K562 (cell line): ENCODE data around the gene LRRC8C. TPM values are rescaled to one million over a fixed set of nuclear protein-coding genes. Genes with fewer than 3 reads are reported as not detected.
A peak's percentile ranks its signal among the peaks of the same experiment; 100 is the strongest.

Experiments used
- ARID1B ChIP-seq: fragments of 450-650 bp; IDR thresholded peaks from 2 replicates; pipeline ENCODE4 v1.6.1; 2016; ENCODE audit warnings: antibody characterized with exemption, mild to moderate bottlenecking, inconsistent platforms
- CBX2 ChIP-seq: fragments of 200-600 bp; sonication (generic); IDR thresholded peaks from one replicate; pipeline ENCODE4 v1.6.1; 2012; ENCODE audit warnings: mild to moderate bottlenecking, low read length, inconsistent platforms; ENCODE audit not compliant: insufficient read depth, poor library complexity, severe bottlenecking
- CBX5 ChIP-seq: IDR thresholded peaks from 2 replicates; pipeline ENCODE4 v1.6.1; 2014; ENCODE audit warnings: low read depth, borderline replicate concordance
- DPF2 ChIP-seq: fragments of 450-650 bp; IDR thresholded peaks from 2 replicates; pipeline ENCODE4 v1.6.1; 2016
- ETV5 ChIP-seq: sonication (generic); formaldehyde crosslinking; IDR thresholded peaks from 2 replicates; pipeline ENCODE4 v1.4.0; 2020; ENCODE audit warnings: low read depth, mild to moderate bottlenecking, missing genetic modification reagents
- FOSL1 ChIP-seq: fragments of 200-800 bp; sonication (Bioruptor generic); conservative IDR thresholded peaks from 2 replicates; pipeline ENCODE4 v1.6.1; 2016; ENCODE audit warnings: missing genetic modification characterization, missing compliant biosample characterization
- GATA2 ChIP-seq: sonication (generic); formaldehyde crosslinking; IDR thresholded peaks from 2 replicates; pipeline ENCODE4 v1.4.0; 2020; ENCODE audit warnings: mild to moderate bottlenecking, missing genetic modification reagents
- GATAD2A ChIP-seq: fragments of 450-650 bp; IDR thresholded peaks from 2 replicates; pipeline ENCODE4 v1.6.1; 2017
- HDAC2 ChIP-seq: fragments of 450-650 bp; IDR thresholded peaks from 2 replicates; pipeline ENCODE4 v1.6.1; 2016; ENCODE audit warnings: mild to moderate bottlenecking
- KDM1A ChIP-seq, 2 experiments: fragments of 450-650 bp; IDR thresholded peaks; 2 replicates each; pipeline ENCODE4 v1.6.1; 2016; ENCODE audit warnings: mild to moderate bottlenecking in 2 of 2
- KLF10 ChIP-seq: fragments of 250-450 bp; sonication (Bioruptor Pico); IDR thresholded peaks from 2 replicates; pipeline ENCODE4 v1.6.1; 2021; ENCODE audit warnings: matching md5 sums
- KLF6 ChIP-seq: fragments of 250-450 bp; sonication (Bioruptor Pico); IDR thresholded peaks from 2 replicates; pipeline ENCODE4 v1.4.0; 2020; ENCODE audit warnings: mild to moderate bottlenecking, moderate library complexity, borderline replicate concordance
- MCM5 ChIP-seq: fragments of 450-650 bp; IDR thresholded peaks from 2 replicates; pipeline ENCODE4 v1.6.1; 2016; ENCODE audit warnings: low read depth
- MEIS2 ChIP-seq: fragments of 450-650 bp; IDR thresholded peaks from 2 replicates; pipeline ENCODE4 v1.6.1; 2014; ENCODE audit warnings: mild to moderate bottlenecking; ENCODE audit not compliant: partially characterized antibody
- MXI1 ChIP-seq: IDR thresholded peaks from 2 replicates; pipeline ENCODE4 v1.6.1; 2011; ENCODE audit warnings: low read depth, mild to moderate bottlenecking, improper control_type of control experiment, low read length
- SLC30A9 ChIP-seq: fragments of 250-450 bp; sonication (Bioruptor Pico); IDR thresholded peaks from 2 replicates; pipeline ENCODE4 v1.8.0; 2022; ENCODE audit warnings: mild to moderate bottlenecking, moderate library complexity
- SMAD4 ChIP-seq: fragments of 250-450 bp; sonication (Bioruptor Pico); conservative IDR thresholded peaks from 2 replicates; pipeline ENCODE4 v1.8.0; 2021; ENCODE audit warnings: inconsistent platforms, mild to moderate bottlenecking, moderate library complexity
- SOX6 ChIP-seq: fragments of 450-650 bp; IDR thresholded peaks from 2 replicates; pipeline ENCODE4 v1.6.1; 2014; ENCODE audit warnings: mild to moderate bottlenecking
- SPI1 ChIP-seq: IDR thresholded peaks from 2 replicates; pipeline ENCODE4 v1.6.1; 2011; ENCODE audit warnings: low read depth, low read length, control low read depth, borderline replicate concordance
- STAG1 ChIP-seq: sonication (generic); formaldehyde crosslinking; IDR thresholded peaks from 2 replicates; pipeline ENCODE4 v1.5.0; 2020; ENCODE audit warnings: missing genetic modification reagents, borderline replicate concordance
- STAT5A ChIP-seq: IDR thresholded peaks from 2 replicates; pipeline ENCODE4 v1.6.1; 2012; ENCODE audit warnings: low read length, inconsistent platforms, borderline replicate concordance
- TCF3 ChIP-seq: sonication (generic); formaldehyde crosslinking; IDR thresholded peaks from 2 replicates; pipeline ENCODE4 v1.4.0; 2020; ENCODE audit warnings: mild to moderate bottlenecking, missing genetic modification reagents
- TEAD2 ChIP-seq: fragments of 450-650 bp; IDR thresholded peaks from 2 replicates; pipeline ENCODE4 v1.6.1; 2016; ENCODE audit warnings: missing genetic modification characterization, control low read depth, missing compliant biosample characterization
- TEAD4 ChIP-seq, 2 experiments: sonication (generic) in 1 of 2; formaldehyde crosslinking in 1 of 2; IDR thresholded peaks; 2 replicates each; pipeline versions ENCODE4 v1.6.1 to v1.8.0; 2012 to 2022; ENCODE audit warnings: borderline replicate concordance in 1 of 2, inconsistent platforms in 1 of 2, low read length in 1 of 2, mild to moderate bottlenecking in 1 of 2, missing genetic modification reagents in 1 of 2
- XRCC5 ChIP-seq: fragments of 200-400 bp; formaldehyde crosslinking; IDR thresholded peaks from 2 replicates; pipeline ENCODE4 v1.6.1; 2017; ENCODE audit warnings: low read depth, mild to moderate bottlenecking, low read length
- ZNF146 ChIP-seq: IDR thresholded peaks from one replicate; pipeline ENCODE4 v1.6.1; 2018; ENCODE audit warnings: missing compliant biosample characterization; ENCODE audit not compliant: unreplicated experiment
- ZNF224 ChIP-seq: sonication (generic); formaldehyde crosslinking; IDR thresholded peaks from 2 replicates; pipeline ENCODE4 v1.8.0; 2022; ENCODE audit warnings: mild to moderate bottlenecking, missing genetic modification reagents
- ZNF561 ChIP-seq: fragments of 450-650 bp; formaldehyde crosslinking; conservative IDR thresholded peaks from 2 replicates; pipeline ENCODE4 v1.4.0; 2020; ENCODE audit warnings: mild to moderate bottlenecking, moderate library complexity
- ZNF583 ChIP-seq: fragments of 250-450 bp; sonication (Bioruptor Pico); IDR thresholded peaks from 2 replicates; pipeline ENCODE4 v1.4.0; 2020
- polyA plus RNA-seq, 8 experiments: library from polyadenylated mRNA; depleted of rRNA in 4 of 8; stranded (reverse) in 5 of 8; unstranded in 3 of 8; fragments of >200 nt; fragmentation: Nextera tagmentation in 2 of 8; fragmentation: Illumina TruSeq in 1 of 8; extraction: Ambion mirVana in 2 of 8; extraction: Trizol in 1 of 8; gene quantifications; 2 replicates each; pipeline versions ENCODE4 v1.2.1 to v1.2.3, GENCODE V29; 2011 to 2014; ENCODE audit warnings: inconsistent platforms in 1 of 8, missing spikeins in 1 of 8
- total RNA-seq, 7 experiments: library from RNA; depleted of rRNA in 6 of 7; stranded (reverse); fragments of >200 nt in 6 of 7; fragmentation: Illumina TruSeq in 2 of 7; extraction: Trizol in 2 of 7; gene quantifications; 2 replicates each; pipeline versions ENCODE4 v1.2.1 to v1.2.3, GENCODE V29; 2011 to 2021; ENCODE audit warnings: low replicate concordance in 1 of 7
- TF ChIP-seq, protein P1 (sequence below): fragments of 450-650 bp; conservative IDR thresholded peaks from 2 replicates; pipeline ENCODE4 v1.6.1; 2016; ENCODE audit warnings: missing genetic modification characterization, low read depth, mild to moderate bottlenecking, missing compliant biosample characterization, moderate library complexity
- TF ChIP-seq, protein P2 (sequence below): fragments of 450-650 bp; formaldehyde crosslinking; IDR thresholded peaks from 2 replicates; pipeline ENCODE4 v1.4.0; 2020; ENCODE audit warnings: mild to moderate bottlenecking, moderate library complexity

LRRC8C gene
- total and polyA plus RNA-seq, 9 of the 15 experiments (the other 6 are each of a cell fraction or from before 2014, with no cell fraction given): 1.00 to 12.5 (median 4.5) TPM

DNA sequence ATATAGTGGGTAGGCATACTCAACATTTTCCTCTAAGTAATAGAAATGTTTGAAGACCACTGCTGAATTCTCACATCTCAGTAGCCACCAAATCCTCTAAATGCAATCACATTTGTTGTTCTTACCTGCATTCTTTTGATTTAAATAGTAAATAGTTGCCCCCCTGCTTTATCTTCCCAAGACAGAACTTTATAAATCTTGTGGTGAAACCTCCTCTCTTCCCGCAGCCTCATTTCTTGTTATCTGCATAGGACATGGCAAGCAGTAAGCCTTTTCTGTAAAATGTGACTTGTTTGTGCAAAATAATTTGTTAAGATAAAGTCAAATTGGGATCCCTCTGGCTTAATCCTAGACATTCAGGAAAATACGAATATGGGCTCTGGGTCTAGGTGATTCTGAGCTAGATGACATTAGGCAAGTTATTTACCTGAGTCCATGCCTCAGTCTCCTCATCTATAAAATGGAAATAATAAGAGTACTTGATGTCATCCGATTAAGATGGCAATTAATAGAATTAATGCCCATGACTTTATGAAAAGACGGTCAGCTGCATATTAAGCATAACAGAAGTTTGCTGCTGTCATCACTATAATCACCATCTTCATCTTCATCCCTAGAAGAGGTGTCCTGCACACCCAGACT, 77.7 kb downstream of the LRRC8C start (continued):
- TF ChIP-seq, protein P1, sequence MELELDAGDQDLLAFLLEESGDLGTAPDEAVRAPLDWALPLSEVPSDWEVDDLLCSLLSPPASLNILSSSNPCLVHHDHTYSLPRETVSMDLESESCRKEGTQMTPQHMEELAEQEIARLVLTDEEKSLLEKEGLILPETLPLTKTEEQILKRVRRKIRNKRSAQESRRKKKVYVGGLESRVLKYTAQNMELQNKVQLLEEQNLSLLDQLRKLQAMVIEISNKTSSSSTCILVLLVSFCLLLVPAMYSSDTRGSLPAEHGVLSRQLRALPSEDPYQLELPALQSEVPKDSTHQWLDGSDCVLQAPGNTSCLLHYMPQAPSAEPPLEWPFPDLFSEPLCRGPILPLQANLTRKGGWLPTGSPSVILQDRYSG: no peak
- TF ChIP-seq SMAD4 (0 out of 2 replicates have a peak, but pooled peaks have one; percentile 30), KDM1A (IDR thresholded peaks at IDR 0.05) (peak; percentile 86), KLF6 (CRISPR knock-in tag) (no peak), HDAC2 (0 out of 2 replicates have a peak, but pooled peaks have one; percentile 59), ZNF146 (CRISPR knock-in tag) (no peak), ZNF224 (CRISPR knock-in tag) (no peak), GATA2 (peak; percentile 62), SPI1 (no peak), TEAD4 (IDR thresholded peaks at IDR 0.05; ENCODE audit: low read length) (peak; percentile 87), TEAD4 (CRISPR knock-in tag; IDR thresholded peaks at IDR 0.05; ENCODE audit: borderline replicate concordance) (no peak), ZNF561 (CRISPR knock-in tag) (no peak), DPF2 (peak; percentile 62), STAT5A (peak; percentile 43; the same call in 1 of the 2 replicates), STAG1 (CRISPR knock-in tag) (no peak), MEIS2 (peak; percentile 64), XRCC5 (no peak), FOSL1 (0 out of 2 replicates have a peak, but pooled peaks have one; percentile 22), CBX5 (no peak), TEAD2 (no peak), TCF3 (CRISPR knock-in tag) (peak; percentile 89), SLC30A9 (CRISPR knock-in tag) (no peak), SOX6 (no peak), GATAD2A (no peak), ETV5 (CRISPR knock-in tag) (no peak), CBX2 (no peak), ARID1B (peak; percentile 85), KLF10 (CRISPR knock-in tag) (no peak), ZNF583 (CRISPR knock-in tag) (no peak), MXI1 (no peak), MCM5 (no peak)
- TF ChIP-seq, protein P2, sequence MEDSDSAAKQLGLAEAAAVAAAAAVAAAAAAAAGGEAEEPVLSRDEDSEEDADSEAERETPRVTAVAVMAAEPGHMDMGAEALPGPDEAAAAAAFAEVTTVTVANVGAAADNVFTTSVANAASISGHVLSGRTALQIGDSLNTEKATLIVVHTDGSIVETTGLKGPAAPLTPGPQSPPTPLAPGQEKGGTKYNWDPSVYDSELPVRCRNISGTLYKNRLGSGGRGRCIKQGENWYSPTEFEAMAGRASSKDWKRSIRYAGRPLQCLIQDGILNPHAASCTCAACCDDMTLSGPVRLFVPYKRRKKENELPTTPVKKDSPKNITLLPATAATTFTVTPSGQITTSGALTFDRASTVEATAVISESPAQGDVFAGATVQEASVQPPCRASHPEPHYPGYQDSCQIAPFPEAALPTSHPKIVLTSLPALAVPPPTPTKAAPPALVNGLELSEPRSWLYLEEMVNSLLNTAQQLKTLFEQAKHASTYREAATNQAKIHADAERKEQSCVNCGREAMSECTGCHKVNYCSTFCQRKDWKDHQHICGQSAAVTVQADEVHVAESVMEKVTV (CRISPR knock-in tag): 0 out of 2 replicates have a peak, but pooled peaks have one; percentile 8
